Liver (tissue), 9 donors: ENCODE measurements around the gene IQCH. TPM values are rescaled to one million over a fixed set of nuclear protein-coding genes. Genes with fewer than 3 reads are reported as not detected.
A peak's percentile ranks its signal among the peaks of the same experiment; 100 is the strongest.

Experiments used
- DNase-seq: peaks from one replicate; pipeline ENCODE4 v3.0.0-alpha.2; 2017; ENCODE audit warnings: low spot score
- H3K27ac ChIP-seq, 2 donors: one replicate each; pipeline ENCODE4 v1.7.0; 2013; ENCODE audit warnings: inconsistent platforms in 2 of 2, low read length in 2 of 2, control low read depth in 1 of 2, low read depth in 1 of 2, mild to moderate bottlenecking in 1 of 2
- H3K27me3 ChIP-seq, 4 donors: one replicate each; pipeline versions ENCODE4 v1.6.1 to v1.7.0; 2013; ENCODE audit warnings: low read length in 3 of 4, inconsistent platforms in 1 of 4, mild to moderate bottlenecking in 1 of 4, moderate library complexity in 1 of 4; ENCODE audit not compliant: control insufficient read depth in 4 of 4, insufficient read depth in 4 of 4
- H3K36me3 ChIP-seq, 4 donors: one replicate each; pipeline versions ENCODE4 v1.6.1 to v1.7.0; 2013; ENCODE audit warnings: low read length in 3 of 4, mild to moderate bottlenecking in 3 of 4, low read depth in 1 of 4, moderate library complexity in 1 of 4; ENCODE audit not compliant: control insufficient read depth in 4 of 4, insufficient read depth in 3 of 4
- H3K4me1 ChIP-seq, 4 donors: one replicate each; pipeline versions ENCODE4 v1.6.1 to v1.7.0; 2013; ENCODE audit warnings: low read length in 3 of 4, mild to moderate bottlenecking in 3 of 4, moderate library complexity in 1 of 4; ENCODE audit not compliant: control insufficient read depth in 4 of 4, insufficient read depth in 4 of 4
- H3K4me3 ChIP-seq, 3 donors: one replicate each; pipeline versions ENCODE4 v1.6.1 to v1.7.0; 2013; ENCODE audit warnings: low read length in 3 of 3, control low read depth in 1 of 3, low read depth in 1 of 3, mild to moderate bottlenecking in 1 of 3
- H3K9ac ChIP-seq, 2 donors: one replicate each; pipeline ENCODE4 v1.7.0; 2013; ENCODE audit warnings: low read length in 2 of 2, mild to moderate bottlenecking in 2 of 2, moderate library complexity in 2 of 2, control low read depth in 1 of 2, low read depth in 1 of 2
- H3K9me3 ChIP-seq, 4 donors: one replicate each; pipeline versions ENCODE4 v1.6.1 to v1.7.0; 2013; ENCODE audit warnings: low read length in 3 of 4; ENCODE audit not compliant: control insufficient read depth in 4 of 4
- ATF3 ChIP-seq: IDR thresholded peaks from 2 replicates; pipeline ENCODE4 v1.6.1; 2016; ENCODE audit warnings: antibody characterized with exemption
- CTCF ChIP-seq: fragments of 150-350 bp; IDR thresholded peaks from 2 replicates; pipeline ENCODE4 v1.5.1; 2017; ENCODE audit warnings: improper control_type of control experiment, low read depth, low read length; ENCODE audit not compliant: missing input control
- FOXA2 ChIP-seq: IDR thresholded peaks from 2 replicates; pipeline ENCODE4 v1.6.1; 2016; ENCODE audit warnings: antibody characterized with exemption
- HNF4A ChIP-seq, 2 donors: conservative IDR thresholded peaks; 2 replicates each; pipeline ENCODE4 v1.6.1; 2016; ENCODE audit warnings: antibody characterized with exemption in 2 of 2, mild to moderate bottlenecking in 2 of 2
- MAX ChIP-seq: IDR thresholded peaks from 2 replicates; pipeline ENCODE4 v1.6.1; 2016; ENCODE audit warnings: antibody characterized with exemption
- RAD21 ChIP-seq, 2 donors: IDR thresholded peaks; 2 replicates each; pipeline ENCODE4 v1.6.1; 2016; ENCODE audit warnings: antibody characterized with exemption in 2 of 2, mild to moderate bottlenecking in 2 of 2
- RXRA ChIP-seq, 2 donors: IDR thresholded peaks; 2 replicates each; pipeline ENCODE4 v1.6.1; 2017 to 2018; ENCODE audit warnings: antibody characterized with exemption in 2 of 2, mild to moderate bottlenecking in 1 of 2
- TAF1 ChIP-seq: conservative IDR thresholded peaks from 2 replicates; pipeline ENCODE4 v1.6.1; 2016; ENCODE audit warnings: antibody characterized with exemption, mild to moderate bottlenecking
- YY1 ChIP-seq: IDR thresholded peaks from 2 replicates; pipeline ENCODE4 v1.6.1; 2016; ENCODE audit warnings: antibody characterized with exemption, mild to moderate bottlenecking
- ZBTB33 ChIP-seq: IDR thresholded peaks from 2 replicates; pipeline ENCODE4 v1.6.1; 2016; ENCODE audit warnings: antibody characterized with exemption
- WGBS: extraction: QIAGEN DNeasy Blood & Tissue Kit; methylation state at CpG from one replicate; pipeline ENCODE4 v1.1.7; 2013; 5-methylcytosine and 5-hydroxymethylcytosine counted together
- polyA plus RNA-seq, 2 donors: library from polyadenylated mRNA; stranded (reverse) in 1 of 2; unstranded in 1 of 2; fragments of 200-250 nt in 1 of 2; fragments of >200 nt in 1 of 2; fragmentation: Nextera tagmentation in 1 of 2; extraction: Ambion mirVana in 1 of 2; gene quantifications; one replicate each; pipeline versions ENCODE4 v1.2.1 to v1.2.3, GENCODE V29; 2013 to 2015
- total RNA-seq, 2 donors: library from RNA; depleted of rRNA; stranded (reverse); fragments of >200 nt; gene quantifications; one replicate each; pipeline ENCODE4 v1.2.3, GENCODE V29; 2014
- donor health status: healthy.
- donor health status: healthy.
- donor health status: healthy.
- donor health status: healthy.
- donor health status: healthy.

Gene IQCH
- total and polyA plus RNA-seq, 4 donors, result 0.23 to 1.6 (median 0.86) TPM

DNA sequence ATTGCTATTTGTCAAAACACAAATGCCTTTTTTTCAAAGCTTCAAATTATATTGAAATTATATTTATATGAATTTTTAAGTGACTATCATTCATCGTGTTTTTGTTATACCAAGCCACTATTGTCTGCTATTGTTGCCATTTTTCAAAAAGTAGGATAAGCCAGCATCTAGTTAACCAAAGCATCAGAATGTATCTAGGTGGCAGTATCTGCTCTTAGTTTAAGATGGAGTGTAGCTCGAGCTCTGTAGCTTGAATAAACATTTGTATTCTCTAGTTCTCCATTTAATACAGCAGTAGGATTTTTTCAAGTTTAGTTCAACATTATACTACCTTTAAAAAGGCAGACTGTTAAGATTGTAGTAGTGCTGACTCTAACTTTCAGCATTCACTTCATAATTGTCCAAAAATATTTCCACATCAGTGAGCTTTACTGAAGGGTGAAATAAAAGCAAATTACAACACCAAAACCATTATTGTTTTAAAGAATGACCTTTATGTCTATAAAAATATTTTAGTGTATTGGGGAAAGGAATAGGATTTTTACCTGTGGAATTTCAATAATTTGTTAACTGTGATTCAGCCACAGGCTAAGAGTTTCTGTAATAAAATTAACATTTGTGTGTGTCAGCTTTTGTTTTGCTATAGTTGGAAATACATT is 246.7 kb downstream of the IQCH start:
- TF ChIP-seq FOXA2 (no peak), CTCF (peak; percentile 31), RAD21 (IDR thresholded peaks at IDR 0.05) (peak; percentile 80 to 81)
- H3K9me3 ChIP-seq, result no peaks in the 10 kb centered on the region
- no peak for DNase-seq
- H3K27ac ChIP-seq, result no peak overlapping the region
- 21% methylated on average over 2 of the region's 2 CpGs for WGBS
- H3K9ac ChIP-seq, result no peak overlapping the region
- no peaks in the 10 kb centered on the region for H3K4me1 ChIP-seq
- H3K4me3 ChIP-seq, result no peak overlapping the region
- H3K27me3 ChIP-seq, result no peaks in the 10 kb centered on the region
- H3K36me3 ChIP-seq, result no peaks in the 10 kb centered on the region

DNA sequence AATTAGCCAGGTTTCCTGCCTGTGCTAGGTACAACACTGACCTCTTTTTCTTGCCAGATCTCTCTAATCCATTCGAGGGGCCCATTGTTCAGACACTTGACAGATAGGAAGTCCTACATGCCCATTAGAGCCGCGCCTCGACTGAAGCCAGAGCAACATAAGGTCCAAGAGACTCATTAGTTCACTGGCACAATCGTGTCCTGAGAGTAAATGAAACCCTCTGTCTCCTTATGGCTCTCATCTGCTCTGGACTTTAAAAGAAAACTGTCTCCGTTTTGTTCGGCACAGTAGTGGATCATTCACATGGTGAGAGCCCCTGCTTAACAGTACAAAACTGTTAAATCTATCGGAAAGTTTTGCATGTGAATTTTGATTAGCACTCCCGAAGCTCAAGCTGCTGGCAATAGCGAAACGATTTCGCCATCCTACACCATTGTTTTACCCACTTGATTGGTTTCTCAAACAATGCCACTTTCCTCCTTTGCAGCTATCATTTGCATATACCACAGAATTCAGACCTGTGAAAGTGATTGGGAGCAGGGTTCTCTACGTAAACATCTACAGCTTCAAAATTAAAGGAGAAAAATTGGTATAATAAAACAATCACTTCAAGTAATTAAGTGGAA is 247.4 kb downstream of the IQCH start:
- TF ChIP-seq HNF4A (conservative IDR thresholded peaks at IDR 0.05) (no peak), ZBTB33 (no peak)
- Histone ChIP-seq H3K27me3 (no peaks in the 10 kb centered on the region), H3K9ac (no peak overlapping the region), H3K9me3 (no peaks in the 10 kb centered on the region), H3K4me1 (no peaks in the 10 kb centered on the region), H3K36me3 (no peaks in the 10 kb centered on the region), H3K4me3 (no peak overlapping the region), H3K27ac (no peak overlapping the region)
- DNase-seq, result no peak
- 78% methylated on average over 13 of the region's 13 CpGs for WGBS

DNA sequence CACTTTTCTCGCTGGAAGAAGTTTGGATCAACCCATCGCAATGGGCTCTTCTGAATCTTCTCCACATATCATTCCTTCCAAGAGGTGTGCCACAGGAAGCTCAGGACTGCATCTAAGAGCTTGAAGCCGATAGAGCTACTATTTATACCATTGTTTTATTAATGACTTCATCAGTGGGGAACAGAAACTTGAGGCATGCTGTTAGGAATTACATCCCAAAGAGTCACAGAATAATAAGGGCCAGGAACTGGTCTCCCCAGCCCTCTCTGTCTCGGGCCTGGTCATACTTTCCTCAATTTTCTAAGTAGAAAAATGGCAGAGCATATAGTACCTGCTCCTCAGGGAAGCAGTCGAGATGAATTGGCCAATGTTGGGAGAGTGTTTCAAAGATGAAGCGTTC is 249.5 kb downstream of the IQCH start:
- Histone ChIP-seq H3K27ac (no peak overlapping the region), H3K9me3 (no peaks in the 10 kb centered on the region), H3K9ac (no peak overlapping the region), H3K27me3 (no peaks in the 10 kb centered on the region), H3K4me1 (peaks cover 0 to 1% (median 0%) of the 10 kb centered on the region in 4 donors), H3K36me3 (no peaks in the 10 kb centered on the region), H3K4me3 (no peak overlapping the region)
- no peak for TF ChIP-seq TAF1
- TF ChIP-seq YY1, result no peak
- TF ChIP-seq MAX, result no peak
- no peak for TF ChIP-seq ATF3
- no peak for TF ChIP-seq RXRA (IDR thresholded peaks at IDR 0.05)
- 97% methylated on average over 6 of the region's 6 CpGs for WGBS
- no peak for DNase-seq
